GM13977 (cell line): ENCODE data around the gene EPHA5.

Experiments
- DNase-seq: peaks from one replicate; pipeline ENCODE4 v3.0.0; 2012; ENCODE audit warnings: low spot score
- CTCF ChIP-seq: IDR thresholded peaks from 2 replicates; pipeline ENCODE4 v1.5.1; 2012; ENCODE audit warnings: mild to moderate bottlenecking, control low read depth; ENCODE audit not compliant: insufficient read depth; ENCODE audit errors: extremely low read depth, missing control alignments
- in situ Hi-C: fragments of 300-500 bp; cut with MboI; formaldehyde crosslinking; loops from one replicate; pipeline ENCODE4 v1.12.0; 2022; ENCODE audit warnings: low sequenced_read_pairs, low pct_unique_long_range_greater_than_20kb, mixed read lengths, inconsistent platforms; ENCODE audit not compliant: unreplicated experiment

EPHA5 gene

GRCh38 chr4:65344278-65344825 is 325.9 kb downstream of the EPHA5 start:
- no peak for DNase-seq

GRCh38 chr4:65343342-65343741 is 326.9 kb downstream of the EPHA5 start:
- DNase-seq: no peak
- in situ Hi-C loops: no loop called here
- no peak for TF ChIP-seq CTCF

More at GRCh38 chr4:65344278-65344825, 325.9 kb downstream of the EPHA5 start:
- no peak for TF ChIP-seq CTCF
- in situ Hi-C loops: no loop called here

- no peak for DNase-seq
Observed at GRCh38 chr4:65341557-65341956, 328.7 kb downstream of the EPHA5 start.

GRCh38 chr4:65340382-65341109 is 329.7 kb downstream of the EPHA5 start:
- in situ Hi-C loops: no loop called here
- DNase-seq: no peak
- no peak for TF ChIP-seq CTCF

More at GRCh38 chr4:65341557-65341956, 328.7 kb downstream of the EPHA5 start:
- TF ChIP-seq CTCF: no peak
- in situ Hi-C loops: no loop called here

GRCh38 chr4:65337371-65337770 is 332.9 kb downstream of the EPHA5 start:
- in situ Hi-C loops: no loop called here
- TF ChIP-seq CTCF: no peak
- no peak for DNase-seq

- no peak for TF ChIP-seq CTCF
- no peak for DNase-seq
- in situ Hi-C loops: no loop called here
Observed at GRCh38 chr4:65336465-65336864, 333.8 kb downstream of the EPHA5 start.
